IPS DF 4.7 (cell line): ENCODE data around the gene SYNGR1.
"Not testable (repeated sequence)": the region's sequence is repeated elsewhere in the genome, so short reads cannot be mapped to it uniquely, and the experiment has no call there.

ENCODE experiments used
- DNase-seq: peaks from one replicate; pipeline ENCODE4 v3.0.0-alpha.2; 2013; ENCODE audit warnings: low spot score; ENCODE audit errors: extremely low read depth

Gene SYNGR1

GRCh38 chr22:39350757-39351688 lies 1.2 kb downstream of the SYNGR1 start:
- DNase-seq = no peak

- DNase-seq = no peak
Measured at GRCh38 chr22:39351689-39352214, 2.0 kb downstream of the SYNGR1 start.

GRCh38 chr22:39352306-39352891 lies 2.6 kb downstream of the SYNGR1 start:
- DNase-seq = no peak

- no peak for DNase-seq
Measured at GRCh38 chr22:39353346-39353745, 3.6 kb downstream of the SYNGR1 start.

- no peak for DNase-seq
Measured at GRCh38 chr22:39355080-39355479, 5.3 kb downstream of the SYNGR1 start.

GRCh38 chr22:39355805-39356204 lies 6.0 kb downstream of the SYNGR1 start:
- DNase-seq = not testable (repeated sequence)

- no peak for DNase-seq
Measured at GRCh38 chr22:39356464-39356863, 6.7 kb downstream of the SYNGR1 start.

GRCh38 chr22:39357110-39358108 lies 7.6 kb downstream of the SYNGR1 start:
- not testable (repeated sequence) for DNase-seq

GRCh38 chr22:39358197-39358596 lies 8.4 kb downstream of the SYNGR1 start:
- not testable (repeated sequence) for DNase-seq

- no peak for DNase-seq
Measured at GRCh38 chr22:39359659-39360195, 9.9 kb downstream of the SYNGR1 start.

GRCh38 chr22:39360242-39360641 lies 10.5 kb downstream of the SYNGR1 start:
- no peak for DNase-seq

GRCh38 chr22:39360674-39361413 lies 11.1 kb downstream of the SYNGR1 start:
- DNase-seq = no peak

- no peak for DNase-seq
Measured at GRCh38 chr22:39361496-39361895, 11.7 kb downstream of the SYNGR1 start.

GRCh38 chr22:39362271-39362670 lies 12.5 kb downstream of the SYNGR1 start:
- DNase-seq = no peak

- DNase-seq = no peak
Measured at GRCh38 chr22:39362932-39363331, 13.1 kb downstream of the SYNGR1 start.

- DNase-seq = no peak
Measured at GRCh38 chr22:39363751-39364515, 14.1 kb downstream of the SYNGR1 start.

GRCh38 chr22:39364714-39365491 lies 15.1 kb downstream of the SYNGR1 start:
- no peak for DNase-seq

- no peak for DNase-seq
Measured at GRCh38 chr22:39365492-39365780, 15.6 kb downstream of the SYNGR1 start.

- DNase-seq = no peak
Measured at GRCh38 chr22:39367035-39367434, 17.2 kb downstream of the SYNGR1 start.
